Keratinocyte (primary cell): ENCODE data around the gene ABI2.

Source experiments
- CTCF ChIP-seq, 3 experiments: IDR thresholded peaks in 1 of 3; conservative IDR thresholded peaks in 1 of 3; optimal IDR thresholded peaks in 1 of 3; 2 replicates in 2 of 3; 3 replicates in 1 of 3; pipeline versions ENCODE3 to v1.5.1; 2011; ENCODE audit warnings: low read length in 3 of 3, mild to moderate bottlenecking in 3 of 3, moderate library complexity in 2 of 3, control low read depth in 1 of 3, inconsistent platforms in 1 of 3; ENCODE audit not compliant: insufficient read depth in 2 of 3; ENCODE audit errors: extremely low read depth in 1 of 3
- EZH2 ChIP-seq: IDR thresholded peaks from one replicate; pipeline ENCODE4 v1.6.1; 2012; ENCODE audit warnings: inconsistent platforms, mild to moderate bottlenecking, low read length, moderate library complexity

GRCh38 chr2:203431391-203432185, 103.4 kb downstream of the ABI2 start:
- TF ChIP-seq CTCF (optimal IDR thresholded peaks at IDR 0.05 in 1 of 3, IDR thresholded peaks at IDR 0.05 in 1 of 3, conservative IDR thresholded peaks at IDR 0.05 in 1 of 3; ENCODE audit: extremely low read depth in 1 of 3, insufficient read depth in 2 of 3, low read length in 3 of 3): no peak
- TF ChIP-seq EZH2: no peak
